ENCODE data around the gene VAPA. TPM values are rescaled to one million over a fixed set of nuclear protein-coding genes. Genes with fewer than 3 reads are reported as not detected.

VAPA gene
- total RNA-seq, 1 donor from 2014 or later = 182 TPM

- Mint-ChIP-seq H3K9me3 (no peaks in the 10 kb centered on the region), H3K4me3 (no peak overlapping the region), H3K36me3 (ENCODE audit: low read depth) (no peaks in the 10 kb centered on the region), H3K4me1 (no peaks in the 10 kb centered on the region), H3K27me3 (peaks cover 3% of the 10 kb centered on the region), H3K27ac (no peak overlapping the region)
- DNase-seq = no peak
- intact Hi-C loops (cut with micrococcal nuclease) = no loop called here
Observed at GRCh38 chr18:9989481-9989880, 75.7 kb downstream of the VAPA start.

- intact Hi-C loops (cut with micrococcal nuclease) = no loop called here
- H3K36me3 Mint-ChIP-seq (ENCODE audit: low read depth) = no peaks in the 10 kb centered on the region
- H3K27ac Mint-ChIP-seq = no peak overlapping the region
- DNase-seq = no peak
- no peaks in the 10 kb centered on the region for H3K4me1 Mint-ChIP-seq
- peaks cover 3% of the 10 kb centered on the region for H3K27me3 Mint-ChIP-seq
- H3K9me3 Mint-ChIP-seq = no peaks in the 10 kb centered on the region
- no peak overlapping the region for H3K4me3 Mint-ChIP-seq
Observed at GRCh38 chr18:9991011-9992000, 77.5 kb downstream of the VAPA start.

GRCh38 chr18:9992300-9992972, 78.6 kb downstream of the VAPA start:
- H3K9me3 Mint-ChIP-seq = no peaks in the 10 kb centered on the region
- intact Hi-C loops (cut with micrococcal nuclease) = no loop called here
- H3K36me3 Mint-ChIP-seq (ENCODE audit: low read depth) = no peaks in the 10 kb centered on the region
- H3K27me3 Mint-ChIP-seq = peaks cover 3% of the 10 kb centered on the region
- no peak for DNase-seq
- no peak overlapping the region for H3K27ac Mint-ChIP-seq
- no peaks in the 10 kb centered on the region for H3K4me1 Mint-ChIP-seq
- H3K4me3 Mint-ChIP-seq = no peak overlapping the region

- Mint-ChIP-seq H3K4me1 (no peaks in the 10 kb centered on the region), H3K4me3 (no peak overlapping the region), H3K27me3 (peaks cover 3% of the 10 kb centered on the region), H3K9me3 (peaks cover 5% of the 10 kb centered on the region), H3K36me3 (ENCODE audit: low read depth) (no peaks in the 10 kb centered on the region), H3K27ac (no peak overlapping the region)
- no peak for DNase-seq
- intact Hi-C loops (cut with micrococcal nuclease) = no loop called here
Observed at GRCh38 chr18:9992973-9993520, 79.2 kb downstream of the VAPA start.

- intact Hi-C loops (cut with micrococcal nuclease) = no loop called here
- Mint-ChIP-seq H3K27me3 (peaks cover under 1% of the 10 kb centered on the region), H3K9me3 (peaks cover 9% of the 10 kb centered on the region), H3K4me1 (no peaks in the 10 kb centered on the region), H3K36me3 (ENCODE audit: low read depth) (no peaks in the 10 kb centered on the region), H3K27ac (no peak overlapping the region), H3K4me3 (no peak overlapping the region)
- DNase-seq = no peak
Observed at GRCh38 chr18:9993521-9994025, 79.8 kb downstream of the VAPA start.

- H3K4me1 Mint-ChIP-seq = no peaks in the 10 kb centered on the region
- no peak for DNase-seq
- H3K27ac Mint-ChIP-seq = no peak overlapping the region
- intact Hi-C loops (cut with micrococcal nuclease) = no loop called here
- no peaks in the 10 kb centered on the region for H3K36me3 Mint-ChIP-seq (ENCODE audit: low read depth)
- peaks cover 9% of the 10 kb centered on the region for H3K9me3 Mint-ChIP-seq
- no peak overlapping the region for H3K4me3 Mint-ChIP-seq
- H3K27me3 Mint-ChIP-seq = no peaks in the 10 kb centered on the region
Observed at GRCh38 chr18:9994026-9994570, 80.3 kb downstream of the VAPA start.

- Mint-ChIP-seq H3K4me1 (no peaks in the 10 kb centered on the region), H3K9me3 (peaks cover 9% of the 10 kb centered on the region), H3K27ac (no peak overlapping the region), H3K4me3 (no peak overlapping the region), H3K36me3 (ENCODE audit: low read depth) (no peaks in the 10 kb centered on the region), H3K27me3 (peaks cover 1% of the 10 kb centered on the region)
- DNase-seq = no peak
- intact Hi-C loops (cut with micrococcal nuclease) = no loop called here
Observed at GRCh38 chr18:9994701-9995235, 81.0 kb downstream of the VAPA start.

GRCh38 chr18:9995631-9996030, 81.8 kb downstream of the VAPA start:
- H3K4me3 Mint-ChIP-seq = no peak overlapping the region
- peaks cover 3% of the 10 kb centered on the region for H3K27me3 Mint-ChIP-seq
- DNase-seq = no peak
- no peaks in the 10 kb centered on the region for H3K36me3 Mint-ChIP-seq (ENCODE audit: low read depth)
- H3K9me3 Mint-ChIP-seq = peaks cover 9% of the 10 kb centered on the region
- H3K27ac Mint-ChIP-seq = no peak overlapping the region
- intact Hi-C loops (cut with micrococcal nuclease) = no loop called here
- H3K4me1 Mint-ChIP-seq = no peaks in the 10 kb centered on the region

- Mint-ChIP-seq H3K27me3 (peaks cover 4% of the 10 kb centered on the region), H3K9me3 (peaks cover 9% of the 10 kb centered on the region), H3K4me1 (no peaks in the 10 kb centered on the region), H3K36me3 (ENCODE audit: low read depth) (no peaks in the 10 kb centered on the region), H3K27ac (no peak overlapping the region), H3K4me3 (no peak overlapping the region)
- intact Hi-C loops (cut with micrococcal nuclease) = no loop called here
- no peak for DNase-seq
Observed at GRCh38 chr18:9996094-9996493, 82.3 kb downstream of the VAPA start.

GRCh38 chr18:9997711-9998110, 83.9 kb downstream of the VAPA start:
- DNase-seq = no peak
- Mint-ChIP-seq H3K9me3 (peaks cover 9% of the 10 kb centered on the region), H3K36me3 (ENCODE audit: low read depth) (no peaks in the 10 kb centered on the region), H3K27me3 (peaks cover 6% of the 10 kb centered on the region), H3K4me3 (no peak overlapping the region), H3K27ac (no peak overlapping the region), H3K4me1 (no peaks in the 10 kb centered on the region)
- intact Hi-C loops (cut with micrococcal nuclease) = no loop called here

GRCh38 chr18:9998330-9998729, 84.5 kb downstream of the VAPA start:
- Mint-ChIP-seq H3K4me3 (no peak overlapping the region), H3K36me3 (ENCODE audit: low read depth) (no peaks in the 10 kb centered on the region), H3K9me3 (peaks cover 9% of the 10 kb centered on the region), H3K4me1 (no peaks in the 10 kb centered on the region), H3K27ac (no peak overlapping the region), H3K27me3 (peaks cover 6% of the 10 kb centered on the region)
- no peak for DNase-seq
- intact Hi-C loops (cut with micrococcal nuclease) = no loop called here

- peaks cover 8% of the 10 kb centered on the region for H3K27me3 Mint-ChIP-seq
- no peak overlapping the region for H3K4me3 Mint-ChIP-seq
- DNase-seq = no peak
- H3K36me3 Mint-ChIP-seq (ENCODE audit: low read depth) = no peaks in the 10 kb centered on the region
- intact Hi-C loops (cut with micrococcal nuclease) = no loop called here
- H3K27ac Mint-ChIP-seq = no peak overlapping the region
- H3K4me1 Mint-ChIP-seq = no peaks in the 10 kb centered on the region
- peaks cover 9% of the 10 kb centered on the region for H3K9me3 Mint-ChIP-seq
Observed at GRCh38 chr18:10002280-10002679, 88.5 kb downstream of the VAPA start.

- intact Hi-C loops (cut with micrococcal nuclease) = no loop called here
Observed at GRCh38 chr18:10003281-10003680, 89.5 kb downstream of the VAPA start.

More at GRCh38 chr18:10003281-10003680, 89.5 kb downstream of the VAPA start:
- H3K9me3 Mint-ChIP-seq = peaks cover 5% of the 10 kb centered on the region
- no peaks in the 10 kb centered on the region for H3K36me3 Mint-ChIP-seq (ENCODE audit: low read depth)
- no peak overlapping the region for H3K27ac Mint-ChIP-seq
- H3K27me3 Mint-ChIP-seq = peaks cover 8% of the 10 kb centered on the region
- H3K4me3 Mint-ChIP-seq = no peak overlapping the region
- no peaks in the 10 kb centered on the region for H3K4me1 Mint-ChIP-seq
- no peak for DNase-seq
